ENCODE data around the gene FAM13A. TPM values are rescaled to one million over a fixed set of nuclear protein-coding genes. Genes with fewer than 3 reads are reported as not detected.

The FAM13A gene
- total and polyA plus RNA-seq, 2 donors (not counting 3 experiments of a cell fraction or from before 2014, with no cell fraction given), result 3.3 to 10.5 TPM

DNA sequence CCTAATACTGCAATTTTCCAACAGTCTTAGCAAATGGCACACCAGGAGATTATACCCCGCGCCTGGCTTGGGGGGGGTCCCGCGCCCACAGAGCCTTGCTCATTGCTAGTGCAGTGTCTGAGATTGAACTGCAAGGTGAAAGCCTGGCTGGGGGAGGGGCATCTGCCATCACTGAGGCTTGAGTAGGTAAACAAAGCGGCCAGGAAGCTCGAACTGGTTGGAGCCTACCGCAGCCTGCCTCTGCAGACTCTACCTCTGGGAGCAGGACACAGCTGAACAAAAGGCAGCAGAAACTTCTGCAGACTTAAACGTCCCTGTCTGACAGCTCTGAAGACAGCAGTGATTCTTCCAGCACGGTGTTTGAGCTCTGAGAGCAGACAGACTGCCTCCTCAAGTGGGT lies 186.6 kb downstream of the FAM13A start:
- no peaks in the 10 kb centered on the region for H3K27me3 ChIP-seq (ENCODE audit: control insufficient read depth in 2 of 2, insufficient read depth in 2 of 2, low read length in 2 of 2)
- no peaks in the 10 kb centered on the region for H3K9me3 ChIP-seq (replicated peaks; ENCODE audit: control insufficient read depth, insufficient read depth, low read length)
- no peaks in the 10 kb centered on the region for H3K9me1 ChIP-seq (replicated peaks; ENCODE audit: control insufficient read depth, extremely low read depth, insufficient read depth, low read length)
- no peak overlapping the region for H3K9ac ChIP-seq (replicated peaks; ENCODE audit: extremely low read depth, insufficient read depth, low read length)
- peaks cover 21% of the 10 kb centered on the region for H3K4me1 ChIP-seq (ENCODE audit: control insufficient read depth, extremely low read depth, insufficient read depth, low read length)
- no TSS peak for BruUV-seq (replicated peaks)
- no peak overlapping the region for H3K4me2 ChIP-seq (ENCODE audit: insufficient read depth, low read length)
- FAIRE-seq (no peak), DNase-seq (ENCODE audit: low read depth, low spot score) (no peak)
- ChIA-PET POLR2A (no interaction called here), CTCF (interaction anchor here (1.0 kb wide), 1 partner anchor 10 kb away, joined by 3 read pairs; no protein-coding TSS in a partner anchor)
- H3K27ac ChIP-seq (ENCODE audit: insufficient read depth, low read depth, low read length), result no peak overlapping the region
- H3K36me3 ChIP-seq (ENCODE audit: control insufficient read depth in 2 of 2, extremely low read depth in 1 of 2, insufficient read depth in 2 of 2, low read length in 2 of 2), result no peaks in the 10 kb centered on the region
- no peaks in the 10 kb centered on the region for H4K20me1 ChIP-seq (replicated peaks; ENCODE audit: control insufficient read depth, extremely low read depth, insufficient read depth, low read length)
- no peaks in the 10 kb centered on the region for H3K79me2 ChIP-seq (ENCODE audit: control insufficient read depth, insufficient read depth, low read length)
- H2AFZ ChIP-seq (ENCODE audit: low read depth, low read length), result no peak overlapping the region
- TF ChIP-seq GATA2 (IDR thresholded peaks at IDR 0.05; ENCODE audit: insufficient read depth, insufficient read length, low read depth, low read length), result no peak
- no peak for TF ChIP-seq CTCF (IDR thresholded peaks at IDR 0.05; ENCODE audit: extremely low read depth in 1 of 2, insufficient read depth in 1 of 2, low read depth in 1 of 2, low read length in 2 of 2)
- no peak for TF ChIP-seq FOS (IDR thresholded peaks at IDR 0.05; ENCODE audit: borderline replicate concordance, insufficient read depth, low read length)
- no peak for TF ChIP-seq JUN (IDR thresholded peaks at IDR 0.05; ENCODE audit: borderline replicate concordance, insufficient read depth, insufficient read length, low read depth)
- no peak for TF ChIP-seq MYC (IDR thresholded peaks at IDR 0.05; ENCODE audit: low read depth, low read length)
- TF ChIP-seq MAX (IDR thresholded peaks at IDR 0.05; ENCODE audit: insufficient read depth, insufficient read length), result no peak
- TF ChIP-seq POLR2A (IDR thresholded peaks at IDR 0.05; ENCODE audit: low read depth, low read length), result no peak
- no peak for TF ChIP-seq EZH2 (IDR thresholded peaks at IDR 0.05; ENCODE audit: borderline replicate concordance, low read depth, low read length, severe bottlenecking)
- TF ChIP-seq POLR2AphosphoS5 (IDR thresholded peaks at IDR 0.05; ENCODE audit: insufficient read depth, low read depth, low read length), result no peak
- intact Hi-C loops (cut with micrococcal nuclease) (no loop called here), dilution Hi-C loops (cut with MboI; ENCODE audit: extremely low pct_ligation_motif_present, low sequenced_read_pairs) (no loop called here)
- no peak overlapping the region for H3K4me3 ChIP-seq (replicated peaks in 1 of 3; ENCODE audit: insufficient read depth in 1 of 3, low read depth in 1 of 3, low read length in 3 of 3)
